Adipocyte (in vitro differentiated cells): ENCODE results near the gene PLAAT2.
A peak's percentile ranks its signal among the peaks of the same experiment; 100 is the strongest.
"Not testable (repeated sequence)": the region's sequence is repeated elsewhere in the genome, so short reads cannot be mapped to it uniquely, and the experiment has no call there.

Experiments
- DNase-seq: peaks from one replicate; pipeline ENCODE4 v3.0.0-alpha.2; 2015; ENCODE audit warnings: low read depth
- H3K27me3 ChIP-seq: replicated peaks from 2 replicates; pipeline ENCODE4 v1.7.0; 2013; ENCODE audit warnings: mild to moderate bottlenecking, low read length, moderate library complexity; ENCODE audit not compliant: control insufficient read depth, insufficient read depth
- H3K36me3 ChIP-seq: 2 replicates; pipeline ENCODE4 v1.7.0; 2013; ENCODE audit warnings: low read length, mild to moderate bottlenecking, moderate library complexity; ENCODE audit not compliant: control insufficient read depth, insufficient read depth, severe bottlenecking
- H3K4me1 ChIP-seq: 2 replicates; pipeline ENCODE4 v1.7.0; 2013; ENCODE audit warnings: mild to moderate bottlenecking, low read length, moderate library complexity; ENCODE audit not compliant: control insufficient read depth, insufficient read depth
- H3K4me3 ChIP-seq: 2 replicates; pipeline ENCODE4 v1.7.0; 2013; ENCODE audit warnings: mild to moderate bottlenecking, low read length, moderate library complexity
- H3K9ac ChIP-seq: 2 replicates; pipeline ENCODE4 v1.7.0; 2013; ENCODE audit warnings: mild to moderate bottlenecking, low read length, moderate library complexity
- H3K9me3 ChIP-seq: 2 replicates; pipeline ENCODE4 v1.7.0; 2013; ENCODE audit warnings: mild to moderate bottlenecking, low read length, moderate library complexity; ENCODE audit not compliant: control insufficient read depth

The PLAAT2 gene

DNA sequence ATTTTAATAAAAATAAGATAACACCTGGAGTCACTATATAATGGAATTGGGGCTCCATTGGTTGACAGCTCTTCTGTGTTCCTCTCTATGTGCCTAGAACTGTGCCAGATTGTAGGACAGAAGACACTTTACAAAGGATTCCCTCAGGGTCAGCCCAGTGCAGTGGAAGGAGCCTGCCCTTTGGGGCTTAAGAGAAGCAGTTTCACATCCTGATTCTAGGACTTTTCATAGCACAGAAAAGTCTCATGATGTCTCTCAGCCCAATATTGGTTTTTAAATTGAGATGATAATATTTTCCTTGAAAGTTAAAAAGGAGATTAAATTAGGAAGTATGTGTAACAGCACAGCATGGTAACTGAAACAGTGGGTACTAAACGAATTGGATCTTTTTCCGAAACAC is 19.5 kb downstream of the PLAAT2 start:
- H3K4me1 ChIP-seq = no peaks in the 10 kb centered on the region
- no peak overlapping the region for H3K4me3 ChIP-seq
- DNase-seq = no peak
- no peaks in the 10 kb centered on the region for H3K27me3 ChIP-seq
- H3K9me3 ChIP-seq = no peaks in the 10 kb centered on the region
- H3K9ac ChIP-seq = no peak overlapping the region
- no peaks in the 10 kb centered on the region for H3K36me3 ChIP-seq

DNA sequence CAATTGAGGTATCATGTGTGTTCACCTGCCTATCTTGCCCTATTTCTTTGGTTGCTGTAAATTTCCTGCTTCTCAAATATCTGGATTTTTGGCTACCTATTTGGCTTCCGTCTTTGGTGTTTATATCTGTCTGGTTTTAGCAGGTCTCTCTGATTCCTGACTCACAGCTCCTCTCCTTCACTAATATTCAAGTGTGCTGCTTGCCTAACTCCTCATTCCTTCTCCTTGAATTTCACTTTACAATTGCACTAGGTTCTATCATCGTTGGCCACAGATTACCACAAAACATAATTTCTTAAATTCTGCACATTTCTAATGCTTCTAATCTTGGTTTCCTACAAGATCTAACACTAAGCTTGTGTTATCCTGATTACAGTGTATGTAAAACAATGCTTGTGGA is 20.7 kb downstream of the PLAAT2 start:
- H3K36me3 ChIP-seq, H3K4me3 ChIP-seq, H3K4me1 ChIP-seq, H3K9ac ChIP-seq, H3K9me3 ChIP-seq, H3K27me3 ChIP-seq: not testable (repeated sequence)
- peak; percentile 13 for DNase-seq

DNA sequence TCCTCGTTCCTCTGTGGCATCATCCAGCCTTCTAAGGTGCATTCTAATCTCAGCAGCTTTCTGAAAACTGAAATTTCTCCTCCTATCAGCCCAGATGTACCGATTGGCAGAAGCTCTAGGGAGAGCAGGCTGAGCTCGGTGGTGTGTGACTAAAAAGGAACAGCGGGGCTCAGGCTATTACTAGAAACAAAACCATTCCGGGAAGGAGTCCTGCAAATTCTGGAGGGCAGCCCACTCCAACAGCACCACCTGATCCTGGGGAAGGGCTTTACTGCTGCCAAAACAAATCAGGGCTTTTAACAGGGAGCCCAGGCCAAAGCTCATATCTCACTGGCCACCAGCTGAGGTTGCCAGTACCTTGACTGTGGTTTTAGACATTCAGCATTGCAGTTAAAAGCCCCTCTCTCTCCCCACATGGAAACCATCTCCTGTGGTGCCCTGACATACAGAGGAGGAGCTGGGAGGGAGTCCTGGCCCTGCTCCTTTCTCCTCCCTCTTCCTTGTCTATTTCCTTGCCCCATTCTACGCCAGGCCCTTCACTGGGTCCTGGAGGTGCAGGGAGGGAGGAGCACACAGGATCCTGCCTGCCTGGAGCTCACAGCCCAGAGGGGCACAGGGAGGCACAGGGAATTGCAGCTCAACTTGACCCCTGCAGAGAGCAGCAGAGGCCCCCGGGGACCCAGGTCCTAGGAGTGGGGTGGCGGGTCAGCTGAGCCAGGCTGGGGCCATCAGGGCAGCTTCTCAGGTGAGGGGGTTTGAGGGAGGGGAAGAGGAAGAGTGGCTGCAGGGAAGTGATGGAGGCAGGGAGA is 25.7 kb downstream of the PLAAT2 start:
- Histone ChIP-seq H3K4me3 (peak overlapping the region; percentile 77), H3K36me3 (no peaks in the 10 kb centered on the region), H3K9me3 (no peaks in the 10 kb centered on the region), H3K4me1 (peaks cover 19% of the 10 kb centered on the region), H3K9ac (peak overlapping the region; percentile 81), H3K27me3 (no peaks in the 10 kb centered on the region)
- DNase-seq = peak; percentile 63

DNA sequence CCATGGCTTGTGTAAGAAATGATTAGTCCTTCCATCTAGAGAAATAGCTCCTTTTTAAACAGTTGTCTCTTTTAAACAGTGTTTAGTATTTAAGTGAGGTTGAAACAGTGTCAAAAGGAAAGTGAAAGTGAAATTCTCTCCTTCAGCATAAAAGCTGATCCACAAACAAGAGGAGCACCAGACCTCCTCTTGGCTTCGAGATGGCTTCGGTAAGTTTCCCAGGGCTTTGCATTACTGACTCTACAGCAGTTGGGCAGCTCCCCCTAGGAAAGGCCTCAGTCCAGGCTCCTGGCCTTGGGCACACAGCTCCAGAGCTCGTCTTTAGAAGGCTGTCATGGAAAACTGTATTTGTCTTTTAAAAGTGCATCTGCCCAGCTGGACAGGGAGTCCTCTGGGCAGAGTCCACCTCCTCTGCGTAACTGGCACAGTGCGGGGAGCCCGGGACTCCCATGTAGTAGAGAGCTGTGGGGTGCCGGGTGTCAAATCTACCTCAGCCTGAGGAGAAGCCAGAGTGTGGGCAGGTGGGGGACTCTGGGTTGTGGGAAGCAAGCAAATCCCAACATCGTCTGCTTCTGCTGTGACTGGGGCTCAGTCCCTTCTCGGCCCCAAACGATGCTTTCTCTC is 26.4 kb downstream of the PLAAT2 start, which contains the start of gene PLAAT4:
PLAAT4 (plus strand) TSS at position 140 of the 624 bp plus-strand sequence; CDS start at position 201, 61 bp downstream.
- DNase-seq = peak; percentile 78
- no peaks in the 10 kb centered on the region for H3K36me3 ChIP-seq
- H3K4me1 ChIP-seq = peaks cover 24% of the 10 kb centered on the region
- H3K27me3 ChIP-seq = no peaks in the 10 kb centered on the region
- peak within 1 kb of the TSS; percentile 77 for H3K4me3 ChIP-seq
- peak within 1 kb of the TSS; percentile 81 for H3K9ac ChIP-seq
- H3K9me3 ChIP-seq = no peaks in the 10 kb centered on the region

DNA sequence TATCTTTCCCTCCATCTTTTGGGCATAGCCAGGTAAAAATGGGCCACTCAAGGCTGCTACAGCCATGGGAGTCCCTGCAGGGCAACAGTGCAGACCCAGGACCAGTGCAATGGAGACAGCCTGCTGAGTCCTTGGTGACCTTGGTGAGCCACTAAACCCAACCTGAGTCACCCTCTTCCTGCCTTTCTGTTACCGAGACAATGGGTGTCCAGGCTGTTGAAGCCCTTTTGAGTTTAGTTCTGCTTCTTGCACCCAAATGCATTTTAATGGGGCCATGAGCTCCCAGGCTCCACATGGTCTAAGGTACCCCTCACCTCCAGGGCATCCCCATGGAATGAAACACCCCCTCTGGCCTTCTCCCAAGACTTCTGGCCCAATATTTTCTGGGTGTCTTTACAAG is 27.4 kb downstream of the PLAAT2 start:
- Histone ChIP-seq H3K27me3 (no peaks in the 10 kb centered on the region), H3K9ac (no peak overlapping the region), H3K4me3 (no peak overlapping the region), H3K9me3 (no peaks in the 10 kb centered on the region), H3K36me3 (no peaks in the 10 kb centered on the region), H3K4me1 (peaks cover 31% of the 10 kb centered on the region)
- no peak for DNase-seq

DNA sequence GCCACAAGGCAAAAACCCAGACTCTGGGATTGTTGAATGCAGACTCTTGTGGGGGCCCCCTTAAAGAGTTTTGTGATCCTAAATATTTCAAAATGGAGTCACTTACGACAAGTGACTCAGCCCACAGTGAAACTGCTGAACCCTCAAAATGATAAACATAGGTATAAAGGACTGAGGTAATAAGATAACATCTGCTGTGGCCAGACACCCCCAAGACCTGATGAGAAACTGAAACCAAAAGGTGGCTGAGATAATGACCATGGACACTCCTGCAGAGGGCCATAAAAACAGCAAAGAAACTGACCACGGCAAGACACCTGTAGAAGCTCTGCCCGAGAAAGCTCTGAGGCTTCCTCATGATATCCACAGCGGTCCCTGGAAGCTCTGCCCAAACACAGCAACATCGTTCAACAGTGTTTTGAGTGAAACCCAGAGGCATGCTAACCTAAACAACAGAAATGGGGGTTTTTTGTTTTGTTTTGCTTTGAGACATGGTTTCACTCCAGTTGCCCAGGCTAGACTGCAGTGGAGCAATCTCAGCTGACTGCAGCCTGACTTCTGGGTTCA is 28.2 kb downstream of the PLAAT2 start:
- Histone ChIP-seq H3K9ac (no peak overlapping the region), H3K4me1 (peaks cover 31% of the 10 kb centered on the region), H3K36me3 (no peaks in the 10 kb centered on the region), H3K27me3 (no peaks in the 10 kb centered on the region), H3K9me3 (no peaks in the 10 kb centered on the region), H3K4me3 (no peak overlapping the region)
- no peak for DNase-seq

DNA sequence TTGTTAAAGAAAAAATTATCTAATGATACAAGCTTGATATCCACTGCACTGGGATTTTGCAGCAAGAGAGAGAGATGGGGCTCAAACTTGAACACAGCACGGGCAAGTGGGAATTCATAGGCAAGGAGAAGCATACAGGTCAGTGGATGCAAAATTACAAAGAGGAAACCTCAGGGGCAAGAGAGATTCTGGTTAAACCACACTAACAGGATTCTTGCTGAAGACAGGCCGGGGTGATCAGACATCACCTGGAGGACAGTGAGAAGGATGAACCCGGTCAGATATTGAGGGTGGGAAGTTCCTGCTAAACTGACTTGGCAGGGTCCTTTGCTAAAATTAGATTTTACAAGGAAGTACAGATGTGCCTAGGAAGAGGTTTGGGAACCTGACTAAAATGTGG is 29.1 kb downstream of the PLAAT2 start:
- Histone ChIP-seq H3K9me3 (no peaks in the 10 kb centered on the region), H3K9ac (no peak overlapping the region), H3K4me3 (no peak overlapping the region), H3K4me1 (peaks cover 31% of the 10 kb centered on the region), H3K36me3 (no peaks in the 10 kb centered on the region), H3K27me3 (no peaks in the 10 kb centered on the region)
- no peak for DNase-seq

DNA sequence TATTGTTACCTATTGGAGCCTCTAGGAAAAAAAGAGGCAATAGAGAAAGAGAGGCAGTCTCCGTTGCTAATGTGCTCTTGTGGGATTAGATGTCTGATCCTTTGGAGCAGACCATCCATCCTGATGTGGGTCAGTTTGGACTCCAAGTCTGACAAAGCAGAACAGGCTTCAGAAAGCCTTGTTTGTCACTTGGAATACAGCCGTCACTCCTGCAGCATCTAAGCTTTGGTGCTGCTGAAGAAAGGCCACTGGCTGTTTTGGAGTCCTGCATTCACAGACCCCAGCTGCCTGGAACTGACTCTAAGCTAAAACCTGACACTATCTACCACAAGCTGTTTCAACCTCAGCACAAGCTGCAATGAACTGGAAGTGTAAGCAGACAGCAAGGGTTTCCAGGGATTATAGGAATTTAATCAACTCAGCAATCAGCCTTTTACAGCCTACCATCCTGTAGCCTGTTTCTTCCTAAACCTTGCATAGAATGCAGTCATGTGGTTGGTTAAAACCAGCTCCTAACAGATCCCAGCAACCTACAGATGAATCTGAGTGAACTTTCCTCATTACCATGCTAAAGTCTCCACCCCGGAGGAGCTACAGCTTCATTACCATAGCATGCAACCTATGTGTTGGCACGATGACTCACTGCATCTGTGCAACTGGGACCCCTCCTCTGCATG is 30.2 kb downstream of the PLAAT2 start:
- H3K4me1 ChIP-seq = peaks cover 28% of the 10 kb centered on the region
- H3K36me3 ChIP-seq = no peaks in the 10 kb centered on the region
- no peak for DNase-seq
- H3K4me3 ChIP-seq = no peak overlapping the region
- no peak overlapping the region for H3K9ac ChIP-seq
- H3K27me3 ChIP-seq = no peaks in the 10 kb centered on the region
- no peaks in the 10 kb centered on the region for H3K9me3 ChIP-seq

DNA sequence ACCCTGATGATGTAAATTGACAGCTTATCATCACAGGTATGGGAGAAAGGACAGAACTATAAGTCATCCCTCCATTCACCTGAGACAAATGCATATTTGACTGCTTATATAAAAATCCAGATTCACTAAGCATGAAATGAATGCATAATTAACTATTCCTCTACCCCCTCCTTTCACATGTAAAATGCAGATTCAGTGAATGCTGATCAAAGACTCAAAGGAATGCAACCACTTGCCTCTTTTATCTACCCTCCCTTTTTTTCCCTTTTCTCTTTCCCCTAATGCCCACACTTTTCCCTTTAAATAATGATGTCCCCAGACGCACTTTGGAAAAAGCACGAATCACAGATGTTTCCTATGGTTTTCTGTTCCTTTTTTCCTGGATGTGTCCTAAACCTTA is 31.1 kb downstream of the PLAAT2 start:
- Histone ChIP-seq H3K9me3 (no peaks in the 10 kb centered on the region), H3K4me3 (no peak overlapping the region), H3K9ac (no peak overlapping the region), H3K36me3 (no peaks in the 10 kb centered on the region), H3K4me1 (peaks cover 20% of the 10 kb centered on the region), H3K27me3 (peaks cover 3% of the 10 kb centered on the region)
- no peak for DNase-seq

DNA sequence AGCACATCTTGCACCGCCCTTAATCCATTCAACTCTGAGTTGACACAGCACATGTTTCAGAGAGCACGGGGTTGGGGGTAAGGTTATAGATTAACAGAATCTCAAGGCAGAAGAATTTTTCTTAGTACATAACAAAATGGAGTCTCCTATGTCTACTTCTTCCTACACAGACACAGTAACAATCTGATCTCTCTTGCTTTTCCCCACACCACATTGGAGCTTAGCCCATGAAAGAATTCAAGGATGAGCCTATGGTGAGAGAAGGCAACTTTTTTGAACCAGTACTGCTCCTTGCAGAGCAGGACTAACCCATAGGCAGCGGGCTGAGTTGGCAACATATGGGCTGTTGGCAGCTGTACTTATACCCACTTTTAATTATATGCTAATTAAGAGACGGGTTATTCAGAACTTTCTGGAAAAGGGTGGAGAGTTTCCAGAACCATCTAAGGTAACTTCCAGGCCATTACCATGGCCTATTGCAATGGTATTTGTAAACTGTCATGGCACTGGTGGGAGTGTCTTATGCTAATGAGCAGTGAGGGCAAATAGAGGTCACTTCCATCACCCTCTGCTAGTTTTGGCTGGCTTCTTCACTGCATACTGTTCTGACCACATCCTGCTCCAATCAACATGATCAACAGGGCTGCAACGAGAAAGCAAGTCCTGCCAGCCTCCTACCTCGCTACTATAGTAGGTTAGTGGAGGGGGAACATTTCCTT is 31.9 kb downstream of the PLAAT2 start:
- H3K27me3 ChIP-seq, H3K9ac ChIP-seq, H3K4me3 ChIP-seq, H3K36me3 ChIP-seq, H3K9me3 ChIP-seq: not testable (repeated sequence)
- H3K4me1 ChIP-seq = peaks cover 11% of the 10 kb centered on the region
- DNase-seq = peak; percentile 72

DNA sequence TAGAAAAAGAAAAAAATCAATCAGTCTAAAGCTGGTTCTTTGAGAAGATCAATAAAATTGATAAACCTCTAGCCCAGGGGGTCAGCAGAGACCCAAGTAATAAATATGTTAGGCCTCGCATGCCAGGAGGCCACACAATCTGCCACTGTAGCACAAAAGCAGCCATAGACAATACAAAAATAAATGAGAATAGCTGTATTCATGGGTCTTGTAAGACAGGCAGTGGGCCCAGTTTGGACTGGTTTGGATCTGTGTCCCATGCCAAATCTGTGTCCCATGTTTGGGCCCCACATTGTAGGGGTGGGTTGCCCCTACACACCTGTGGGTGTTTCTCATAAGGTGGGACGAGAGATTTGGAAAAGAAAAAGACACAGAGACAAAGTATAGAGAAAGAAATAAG is 33.2 kb downstream of the PLAAT2 start:
- Histone ChIP-seq H3K4me1 (peaks cover 11% of the 10 kb centered on the region), H3K27me3 (peaks cover 3% of the 10 kb centered on the region), H3K9ac (no peak overlapping the region), H3K4me3 (no peak overlapping the region), H3K36me3 (no peaks in the 10 kb centered on the region), H3K9me3 (no peaks in the 10 kb centered on the region)
- no peak for DNase-seq
